Measurements from ENCODE around the gene EXOSC5. TPM values are rescaled to one million over a fixed set of nuclear protein-coding genes. Genes with fewer than 3 reads are reported as not detected.
"Not testable (repeated sequence)": the region's sequence is repeated elsewhere in the genome, so short reads cannot be mapped to it uniquely, and the experiment has no call there.

The EXOSC5 gene
- total RNA-seq, 1 donor from 2014 or later = 20.2 TPM

- no peaks in the 10 kb centered on the region for H3K27me3 Mint-ChIP-seq
- peak overlapping the region; percentile 42 for H3K27ac Mint-ChIP-seq
- no peaks in the 10 kb centered on the region for H3K9me3 Mint-ChIP-seq
- TF ChIP-seq CTCF (conservative IDR thresholded peaks at IDR 0.05) = no peak
- no peaks in the 10 kb centered on the region for H3K36me3 Mint-ChIP-seq
- H3K4me1 Mint-ChIP-seq (ENCODE audit: unreplicated experiment) = peaks cover 12% of the 10 kb centered on the region
- H3K4me3 Mint-ChIP-seq = peak overlapping the region; percentile 86
- no peak for DNase-seq (ENCODE audit: extremely low spot score, unreplicated experiment)
These were observed 20.2 kb downstream of the EXOSC5 start for GRCh38 chr19:41376998-41377365.

GRCh38 chr19:41376241-41376997 lies 20.7 kb downstream of the EXOSC5 start, which contains the start of gene TMEM91:
TSS of gene TMEM91 (plus strand) at chr19:41376533. CDS start at chr19:41378310, 1,777 bp downstream.
- no peak for DNase-seq (ENCODE audit: extremely low spot score, unreplicated experiment)
- H3K4me1 Mint-ChIP-seq (ENCODE audit: unreplicated experiment) = peaks cover 12% of the 10 kb centered on the region
- no peaks in the 10 kb centered on the region for H3K27me3 Mint-ChIP-seq
- H3K27ac Mint-ChIP-seq = peak within 1 kb of the TSS; percentile 42
- TF ChIP-seq CTCF (conservative IDR thresholded peaks at IDR 0.05) = no peak
- H3K4me3 Mint-ChIP-seq = peak within 1 kb of the TSS; percentile 86
- H3K9me3 Mint-ChIP-seq = no peaks in the 10 kb centered on the region
- H3K36me3 Mint-ChIP-seq = no peaks in the 10 kb centered on the region

- no peak overlapping the region for H3K27ac Mint-ChIP-seq
- H3K4me3 Mint-ChIP-seq = no peak overlapping the region
- H3K27me3 Mint-ChIP-seq = no peaks in the 10 kb centered on the region
- no peaks in the 10 kb centered on the region for H3K36me3 Mint-ChIP-seq
- H3K9me3 Mint-ChIP-seq = no peaks in the 10 kb centered on the region
- no peak for DNase-seq (ENCODE audit: extremely low spot score, unreplicated experiment)
- no peak for TF ChIP-seq CTCF (conservative IDR thresholded peaks at IDR 0.05)
- peaks cover 12% of the 10 kb centered on the region for H3K4me1 Mint-ChIP-seq (ENCODE audit: unreplicated experiment)
These were observed 23.2 kb downstream of the EXOSC5 start for GRCh38 chr19:41373993-41374392.

GRCh38 chr19:41372501-41372900 lies 24.7 kb downstream of the EXOSC5 start:
- no peak for TF ChIP-seq CTCF (conservative IDR thresholded peaks at IDR 0.05)
- H3K36me3 Mint-ChIP-seq = no peaks in the 10 kb centered on the region
- no peak overlapping the region for H3K27ac Mint-ChIP-seq
- no peak for DNase-seq (ENCODE audit: extremely low spot score, unreplicated experiment)
- no peaks in the 10 kb centered on the region for H3K9me3 Mint-ChIP-seq
- H3K4me3 Mint-ChIP-seq = no peak overlapping the region
- H3K4me1 Mint-ChIP-seq (ENCODE audit: unreplicated experiment) = peaks cover 12% of the 10 kb centered on the region
- no peaks in the 10 kb centered on the region for H3K27me3 Mint-ChIP-seq

GRCh38 chr19:41371541-41371940 lies 25.6 kb downstream of the EXOSC5 start:
- Mint-ChIP-seq H3K9me3 (no peaks in the 10 kb centered on the region), H3K36me3 (no peaks in the 10 kb centered on the region), H3K27me3 (no peaks in the 10 kb centered on the region), H3K4me1 (ENCODE audit: unreplicated experiment) (peaks cover 4% of the 10 kb centered on the region), H3K4me3 (no peak overlapping the region), H3K27ac (no peak overlapping the region)
- DNase-seq (ENCODE audit: extremely low spot score, unreplicated experiment) = no peak
- TF ChIP-seq CTCF (conservative IDR thresholded peaks at IDR 0.05) = no peak

GRCh38 chr19:41371119-41371518 lies 26.0 kb downstream of the EXOSC5 start:
- H3K27ac Mint-ChIP-seq; H3K36me3 Mint-ChIP-seq; H3K4me1 Mint-ChIP-seq (ENCODE audit: unreplicated experiment); H3K27me3 Mint-ChIP-seq; H3K4me3 Mint-ChIP-seq; H3K9me3 Mint-ChIP-seq; DNase-seq (ENCODE audit: extremely low spot score, unreplicated experiment): not testable (repeated sequence)
